A549 (cell line): Measurements from ENCODE around the gene SLC16A10. TPM values are rescaled to one million over a fixed set of nuclear protein-coding genes. Genes with fewer than 3 reads are reported as not detected.

Experiments used
- ATOH8 ChIP-seq: fragments of 250-450 bp; sonication (Bioruptor Pico); IDR thresholded peaks from 2 replicates; pipeline ENCODE4 v1.5.0; 2020; ENCODE audit warnings: low read depth, mild to moderate bottlenecking, moderate library complexity
- BCL3 ChIP-seq: fragments of >200 bp; sonication (Bioruptor Twin); formaldehyde crosslinking; IDR thresholded peaks from 3 replicates; pipeline ENCODE4 v1.6.1; 2016
- BHLHE40 ChIP-seq: IDR thresholded peaks from 2 replicates; pipeline ENCODE4 v1.6.1; 2012; ENCODE audit warnings: low read depth, low read length, inconsistent platforms
- CBX2 ChIP-seq: fragments of 200-600 bp; sonication (generic); IDR thresholded peaks from 2 replicates; pipeline ENCODE4 v1.6.1; 2016; ENCODE audit warnings: low read depth, mild to moderate bottlenecking, borderline replicate concordance
- E2F6 ChIP-seq: IDR thresholded peaks from 2 replicates; pipeline ENCODE4 v1.6.1; 2012; ENCODE audit warnings: low read depth, borderline replicate concordance
- EHF ChIP-seq: fragments of 250-450 bp; sonication (Bioruptor Pico); IDR thresholded peaks from 2 replicates; pipeline ENCODE4 v1.5.0; 2020; ENCODE audit warnings: mild to moderate bottlenecking
- EHMT2 ChIP-seq: fragments of 200-600 bp; sonication (generic); IDR thresholded peaks from 2 replicates; pipeline ENCODE4 v1.6.1; 2016; ENCODE audit warnings: antibody characterized with exemption, low read depth, mild to moderate bottlenecking, moderate library complexity
- ELK1 ChIP-seq: fragments of 150-350 bp; IDR thresholded peaks from 2 replicates; pipeline ENCODE4 v1.6.1; 2014; ENCODE audit warnings: low read depth, mild to moderate bottlenecking, low read length
- EP300 ChIP-seq, 2 experiments: fragments of >200 bp; sonication (Bioruptor Twin); formaldehyde crosslinking; IDR thresholded peaks; 2 replicates in 1 of 2; 3 replicates in 1 of 2; pipeline ENCODE4 v1.6.1; 2016 to 2017
- FOSB ChIP-seq: fragments of 250-450 bp; sonication (Bioruptor Pico); IDR thresholded peaks from 2 replicates; pipeline ENCODE4 v1.5.0; 2020; ENCODE audit warnings: mild to moderate bottlenecking, moderate library complexity
- HDAC2 ChIP-seq: fragments of 200-600 bp; sonication (generic); IDR thresholded peaks from 2 replicates; pipeline ENCODE4 v1.6.1; 2016
- HES2 ChIP-seq: fragments of >200 bp; sonication (Bioruptor Twin); formaldehyde crosslinking; IDR thresholded peaks from 2 replicates; pipeline ENCODE4 v1.6.1; 2016
- HOXB13 ChIP-seq: fragments of 250-450 bp; sonication (Bioruptor Pico); IDR thresholded peaks from 2 replicates; pipeline ENCODE4 v1.5.0; 2020; ENCODE audit warnings: low read depth, mild to moderate bottlenecking, moderate library complexity
- HOXB5 ChIP-seq: fragments of 250-450 bp; sonication (Bioruptor Pico); IDR thresholded peaks from 2 replicates; pipeline ENCODE4 v1.5.0; 2020; ENCODE audit warnings: mild to moderate bottlenecking, moderate library complexity
- JUN ChIP-seq, 2 experiments: fragments of >200 bp; sonication (Bioruptor Twin); formaldehyde crosslinking; IDR thresholded peaks; 2 replicates in 1 of 2; 3 replicates in 1 of 2; pipeline ENCODE4 v1.6.1; 2016 to 2017
- JUNB ChIP-seq: fragments of >200 bp; sonication (Bioruptor Twin); formaldehyde crosslinking; IDR thresholded peaks from 2 replicates; pipeline ENCODE4 v1.6.1; 2016
- KDM1A ChIP-seq: fragments of 200-600 bp; sonication (generic); IDR thresholded peaks from 2 replicates; pipeline ENCODE4 v1.6.1; 2016; ENCODE audit warnings: low read depth, mild to moderate bottlenecking
- KDM5A ChIP-seq: fragments of 200-600 bp; sonication (generic); IDR thresholded peaks from 2 replicates; pipeline ENCODE4 v1.6.1; 2016; ENCODE audit warnings: antibody characterized with exemption, mild to moderate bottlenecking
- MAX ChIP-seq: IDR thresholded peaks from 2 replicates; pipeline ENCODE4 v1.6.1; 2012
- MYC ChIP-seq: IDR thresholded peaks from 2 replicates; pipeline ENCODE4 v1.6.1; 2012; ENCODE audit warnings: mild to moderate bottlenecking, inconsistent platforms, low read length, improper control_type of control experiment, borderline replicate concordance
- NFE2L2 ChIP-seq: fragments of 150-350 bp; conservative IDR thresholded peaks from 2 replicates; pipeline ENCODE4 v1.6.1; 2014; ENCODE audit warnings: low read length
- NPAS2 ChIP-seq: fragments of 250-450 bp; sonication (Bioruptor Pico); IDR thresholded peaks from 2 replicates; pipeline ENCODE4 v1.8.0; 2022; ENCODE audit warnings: mild to moderate bottlenecking, moderate library complexity, borderline replicate concordance
- PBX3 ChIP-seq: IDR thresholded peaks from 2 replicates; pipeline ENCODE4 v1.6.1; 2012
- POLR2AphosphoS2 ChIP-seq: conservative IDR thresholded peaks from 2 replicates; pipeline ENCODE4 v1.6.1; 2012; ENCODE audit warnings: low read length, improper control_type of control experiment, inconsistent platforms
- RAD21 ChIP-seq, 2 experiments: fragments of >200 bp in 1 of 2; sonication (Bioruptor Twin) in 1 of 2; formaldehyde crosslinking in 1 of 2; IDR thresholded peaks in 1 of 2; conservative IDR thresholded peaks in 1 of 2; 2 replicates in 1 of 2; 3 replicates in 1 of 2; pipeline ENCODE4 v1.6.1; 2012 to 2018; ENCODE audit warnings: inconsistent platforms in 1 of 2
- REST ChIP-seq: fragments of 200-600 bp; sonication (generic); IDR thresholded peaks from 2 replicates; pipeline ENCODE4 v1.6.1; 2016; ENCODE audit warnings: antibody characterized with exemption, mild to moderate bottlenecking, moderate library complexity
- SMC3 ChIP-seq: fragments of >200 bp; sonication (Bioruptor Twin); formaldehyde crosslinking; IDR thresholded peaks from 3 replicates; pipeline ENCODE4 v1.6.1; 2018; ENCODE audit warnings: inconsistent platforms
- TFCP2L1 ChIP-seq: fragments of 250-450 bp; sonication (Bioruptor Pico); IDR thresholded peaks from 2 replicates; pipeline ENCODE4 v1.5.0; 2021; ENCODE audit warnings: mild to moderate bottlenecking
- TP53 ChIP-seq: fragments of 250-450 bp; sonication (Bioruptor Pico); IDR thresholded peaks from 2 replicates; pipeline ENCODE4 v1.5.0; 2021; ENCODE audit warnings: mild to moderate bottlenecking, moderate library complexity
- USF2 ChIP-seq: fragments of 450-650 bp; IDR thresholded peaks from 2 replicates; pipeline ENCODE4 v1.6.1; 2014; ENCODE audit warnings: antibody characterized with exemption
- ZC3H11A ChIP-seq: fragments of 450-650 bp; IDR thresholded peaks from 2 replicates; pipeline ENCODE4 v1.6.1; 2014; ENCODE audit warnings: antibody characterized with exemption, mild to moderate bottlenecking
- ZNF302 ChIP-seq: fragments of 250-450 bp; sonication (Bioruptor Pico); IDR thresholded peaks from 2 replicates; pipeline ENCODE4 v1.9.0; 2021; ENCODE audit warnings: inconsistent platforms, mild to moderate bottlenecking, moderate library complexity
- polyA plus RNA-seq, 4 experiments: library from polyadenylated mRNA; depleted of rRNA in 3 of 4; stranded (reverse); fragments of >200 nt; fragmentation: RNase III in 1 of 4; extraction: RNeasy Plus Mini Kit Qiagen cat#74134 plus additional on column Dnase treatment in 1 of 4; gene quantifications; 2 replicates in 3 of 4; 3 replicates in 1 of 4; pipeline ENCODE4 v1.2.3, GENCODE V29; 2011 to 2017

Gene SLC16A10
- polyA plus RNA-seq, 2 of the 4 experiments (the other 2 are of a cell fraction): 0.27 to 1.00 TPM

GRCh38 chr6:111259089-111259831 lies 172.0 kb downstream of the SLC16A10 start (continued):
- TF ChIP-seq PBX3: no peak
- TF ChIP-seq ELK1: no peak
- TF ChIP-seq ATOH8 (CRISPR knock-in tag): no peak
- TF ChIP-seq ZC3H11A: no peak
- no peak for TF ChIP-seq NPAS2
- peak; percentile 97 for TF ChIP-seq USF2
- TF ChIP-seq SMC3: peak; percentile 78
- no peak for TF ChIP-seq NFE2L2
- peak; percentile 68 for TF ChIP-seq BHLHE40
- 0 out of 2 replicates have a peak, but pooled peaks have one; percentile 21 for TF ChIP-seq MYC
- no peak for TF ChIP-seq HOXB5
- TF ChIP-seq FOSB (CRISPR knock-in tag): no peak
- no peak for TF ChIP-seq JUNB
- no peak for TF ChIP-seq TFCP2L1
- TF ChIP-seq HES2: no peak
- no peak for TF ChIP-seq EP300 (IDR thresholded peaks at IDR 0.05)
- TF ChIP-seq EHMT2: no peak
- peak in 1 of 2 experiments; percentile 46; a peak in 1 of 5 replicates for TF ChIP-seq JUN (IDR thresholded peaks at IDR 0.05)
- 0 out of 2 replicates have a peak, but pooled peaks have one; percentile 47 for TF ChIP-seq KDM1A
- TF ChIP-seq TP53 (CRISPR knock-in tag): no peak
- TF ChIP-seq REST: no peak
- no peak for TF ChIP-seq POLR2AphosphoS2
- TF ChIP-seq RAD21 (conservative IDR thresholded peaks at IDR 0.05 in 1 of 2, IDR thresholded peaks at IDR 0.05 in 1 of 2): peak; percentile 75 to 77
- peak; percentile 86 for TF ChIP-seq MAX
- TF ChIP-seq HDAC2: no peak
- peak; percentile 74; the same call in 1 of the 2 replicates for TF ChIP-seq E2F6
- no peak for TF ChIP-seq ZNF302 (CRISPR knock-in tag)
- no peak for TF ChIP-seq HOXB13 (CRISPR knock-in tag)
- TF ChIP-seq KDM5A: no peak
- TF ChIP-seq BCL3: no peak
- no peak for TF ChIP-seq CBX2
- no peak for TF ChIP-seq EHF (CRISPR knock-in tag)
